ENCODE data around the gene PKD1. TPM values are rescaled to one million over a fixed set of nuclear protein-coding genes. Genes with fewer than 3 reads are reported as not detected.

Gene PKD1
- total RNA-seq, 1 donor: 118 TPM

GRCh38 chr16:2040787-2041522, 94.7 kb downstream of the PKD1 start:
- no peak overlapping the region for H3K4me3 ChIP-seq (ENCODE audit: low read depth, low read length)
- no peak for DNase-seq (ENCODE audit: low read depth)
- TF ChIP-seq CTCF (IDR thresholded peaks at IDR 0.05; ENCODE audit: insufficient read depth, low read length): no peak

- no peak overlapping the region for H3K4me3 ChIP-seq (ENCODE audit: low read depth, low read length)
- DNase-seq (ENCODE audit: low read depth): no peak
- TF ChIP-seq CTCF (IDR thresholded peaks at IDR 0.05; ENCODE audit: insufficient read depth, low read length): no peak
Measured at GRCh38 chr16:2040041-2040786, 95.5 kb downstream of the PKD1 start.

- no peak for TF ChIP-seq CTCF (IDR thresholded peaks at IDR 0.05; ENCODE audit: insufficient read depth, low read length)
- DNase-seq (ENCODE audit: low read depth): peak; percentile 62
- no peak overlapping the region for H3K4me3 ChIP-seq (ENCODE audit: low read depth, low read length)
Measured at GRCh38 chr16:2039274-2040031, 96.2 kb downstream of the PKD1 start.

Small RNA genes lying within 50 kb of the gene (small RNA-seq; reads per million reads assigned to genes)
- gene MIR1225: not detected
- gene MIR3180-5: not detected
- not detected for gene MIR4516
- not detected for gene RF00019
- gene SNORD60: not detected

Other genes starting within 250 kb of the PKD1 start
- not detected in 2 replicates for gene HS3ST6, start 217.5 kb downstream of the PKD1 start, total RNA-seq (ENCODE audit: low replicate concordance)
- gene MSRB1, start 192.7 kb downstream of the PKD1 start, total RNA-seq (ENCODE audit: low replicate concordance): 6.4 and 14.3 TPM in 2 replicates
- gene RPL3L, start 181.2 kb downstream of the PKD1 start, total RNA-seq (ENCODE audit: low replicate concordance): not detected in 2 replicates
- gene NDUFB10, start 176.4 kb downstream of the PKD1 start, total RNA-seq (ENCODE audit: low replicate concordance): 56.1 and 105 TPM in 2 replicates
- gene RPS2, start 171.1 kb downstream of the PKD1 start, total RNA-seq (ENCODE audit: low replicate concordance): 1,645 and 1,942 TPM in 2 replicates
- not detected in 2 replicates for gene RNF151, start 169.0 kb downstream of the PKD1 start, total RNA-seq (ENCODE audit: low replicate concordance)
- gene TBL3, start 163.8 kb downstream of the PKD1 start, total RNA-seq (ENCODE audit: low replicate concordance): 22.7 and 31.8 TPM in 2 replicates
- gene NOXO1, start 154.4 kb downstream of the PKD1 start, total RNA-seq (ENCODE audit: low replicate concordance): not detected in 2 replicates
- 8.6 and 10.5 TPM in 2 replicates for gene GFER, start 151.7 kb downstream of the PKD1 start, total RNA-seq (ENCODE audit: low replicate concordance)
- gene SYNGR3, start 145.9 kb downstream of the PKD1 start, total RNA-seq (ENCODE audit: low replicate concordance): 0.98 and 1.4 TPM in 2 replicates
- 13.8 and 18.8 TPM in 2 replicates for gene ZNF598, start 126.1 kb downstream of the PKD1 start, total RNA-seq (ENCODE audit: low replicate concordance)
- 0.45 TPM in 1 of 2 replicates, not detected in the other for gene NPW, start 116.1 kb downstream of the PKD1 start, total RNA-seq (ENCODE audit: low replicate concordance)
- 11.5 and 26.3 TPM in 2 replicates for gene NHERF2, start 109.0 kb downstream of the PKD1 start, total RNA-seq (ENCODE audit: low replicate concordance)
- gene NTHL1, start 88.1 kb downstream of the PKD1 start, total RNA-seq (ENCODE audit: low replicate concordance): 18.8 and 36.1 TPM in 2 replicates
- 58.7 and 145 TPM in 2 replicates for gene TSC2, start 87.9 kb downstream of the PKD1 start, total RNA-seq (ENCODE audit: low replicate concordance)
- 0.27 and 3.6 TPM in 2 replicates for gene RAB26, start 12.7 kb upstream of the PKD1 start, total RNA-seq (ENCODE audit: low replicate concordance)
- 64.3 and 91.0 TPM in 2 replicates for gene TRAF7, start 19.9 kb upstream of the PKD1 start, total RNA-seq (ENCODE audit: low replicate concordance)
- 0.18 TPM in 1 of 2 replicates, not detected in the other for gene CASKIN1, start 60.7 kb upstream of the PKD1 start, total RNA-seq (ENCODE audit: low replicate concordance)
- gene MLST8, start 69.6 kb upstream of the PKD1 start, total RNA-seq (ENCODE audit: low replicate concordance): 27.4 and 30.8 TPM in 2 replicates
- 0.57 and 2.4 TPM in 2 replicates for gene BRICD5, start 75.0 kb upstream of the PKD1 start, total RNA-seq (ENCODE audit: low replicate concordance)
- 7.6 and 11.3 TPM in 2 replicates for gene PGP, start 78.9 kb upstream of the PKD1 start, total RNA-seq (ENCODE audit: low replicate concordance)
- gene E4F1, start 87.7 kb upstream of the PKD1 start, total RNA-seq (ENCODE audit: low replicate concordance): 18.7 and 41.7 TPM in 2 replicates
- 0.16 and 0.63 TPM in 2 replicates for gene DNASE1L2, start 100.5 kb upstream of the PKD1 start, total RNA-seq (ENCODE audit: low replicate concordance)
- gene ECI1, start 115.7 kb upstream of the PKD1 start, total RNA-seq (ENCODE audit: low replicate concordance): 34.9 and 41.1 TPM in 2 replicates
- 49.5 and 94.7 TPM in 2 replicates for gene RNPS1, start 132.2 kb upstream of the PKD1 start, total RNA-seq (ENCODE audit: low replicate concordance)
- gene ABCA3, start 204.8 kb upstream of the PKD1 start, total RNA-seq (ENCODE audit: low replicate concordance): 1.8 and 2.4 TPM in 2 replicates